H1 (cell line): ENCODE data around the gene ASTN2. TPM values are rescaled to one million over a fixed set of nuclear protein-coding genes. Genes with fewer than 3 reads are reported as not detected.

Experiments
- CTCF ChIA-PET: fragments of 300-600 bp; sonication (Branson Sonifier 250); formaldehyde crosslinking; loops from one replicate; lab custom pipeline; 2021; ENCODE audit not compliant: partially characterized antibody; lab: Charles Lee
- POLR2A ChIA-PET: fragments of 300-600 bp; sonication (Branson Sonifier 250); formaldehyde crosslinking; loops from one replicate; lab custom pipeline; 2021; ENCODE audit warnings: inconsistent platforms; ENCODE audit not compliant: partially characterized antibody; lab: Charles Lee
- DNase-seq, 2 experiments: peaks; one replicate each; pipeline versions ENCODE4 v3.0.0 to v3.0.0-alpha.2; 2010 to 2022; ENCODE audit warnings: low spot score in 2 of 2, low read depth in 1 of 2, mixed read lengths in 1 of 2
- FAIRE-seq: peaks from 2 replicates; lab custom pipeline; 2011; peaks lifted over from hg19 to GRCh38; lab: Jason Lieb, UNC
- H2AFZ ChIP-seq: 2 replicates; pipeline ENCODE4 v1.8.1; 2012; ENCODE audit warnings: low read length, inconsistent platforms
- H2AK5ac ChIP-seq: 2 replicates; pipeline ENCODE4 v1.6.1; 2013; ENCODE audit warnings: low read depth, low read length
- H2BK120ac ChIP-seq: replicated peaks from 2 replicates; pipeline ENCODE3; 2013; ENCODE audit warnings: low read depth, low read length, inconsistent platforms
- H2BK12ac ChIP-seq: 2 replicates; pipeline ENCODE4 v1.6.1; 2013; ENCODE audit warnings: low read depth, low read length
- H2BK15ac ChIP-seq: 2 replicates; pipeline ENCODE4 v1.6.1; 2013; ENCODE audit warnings: low read length
- H2BK20ac ChIP-seq: 2 replicates; pipeline ENCODE4 v1.6.1; 2013; ENCODE audit warnings: low read length
- H2BK5ac ChIP-seq: 2 replicates; pipeline ENCODE4 v1.6.1; 2013; ENCODE audit warnings: low read depth, low read length
- H3K14ac ChIP-seq: 2 replicates; pipeline ENCODE4 v1.6.1; 2013; ENCODE audit warnings: inconsistent platforms; ENCODE audit not compliant: insufficient read length
- H3K18ac ChIP-seq: 2 replicates; pipeline ENCODE4 v1.6.1; 2013; ENCODE audit warnings: low read length; ENCODE audit errors: extremely low read depth
- H3K23ac ChIP-seq: 2 replicates; pipeline ENCODE4 v1.6.1; 2013; ENCODE audit warnings: inconsistent platforms; ENCODE audit not compliant: insufficient read length
- H3K23me2 ChIP-seq: 2 replicates; pipeline ENCODE4 v1.6.1; 2013; ENCODE audit warnings: low read depth, low read length
- H3K27ac ChIP-seq: 2 replicates; pipeline ENCODE4 v1.6.1; 2011; ENCODE audit warnings: low read depth, low read length, inconsistent platforms
- H3K27me3 ChIP-seq, 4 experiments: replicated peaks in 1 of 4; 1 replicate in 1 of 4; 2 replicates in 3 of 4; pipeline versions ENCODE4 v1.6.1 to v1.8.1; 2011 to 2013; ENCODE audit warnings: low read length in 3 of 4, mild to moderate bottlenecking in 3 of 4, inconsistent platforms in 2 of 4, mixed read lengths in 2 of 4, moderate library complexity in 1 of 4; ENCODE audit not compliant: control insufficient read depth in 3 of 4, insufficient read depth in 3 of 4; ENCODE audit errors: extremely low read depth in 1 of 4
- H3K36me3 ChIP-seq, 4 experiments: 2 replicates each; pipeline versions ENCODE4 v1.6.1 to v1.8.1; 2011 to 2013; ENCODE audit warnings: mild to moderate bottlenecking in 4 of 4, low read length in 3 of 4, moderate library complexity in 2 of 4, control low read depth in 1 of 4, inconsistent platforms in 1 of 4; ENCODE audit not compliant: insufficient read depth in 4 of 4, control insufficient read depth in 2 of 4
- H3K4ac ChIP-seq: replicated peaks from 2 replicates; pipeline ENCODE3; 2013; ENCODE audit warnings: low read length, low read depth, mixed read lengths, inconsistent platforms; ENCODE audit not compliant: insufficient read length
- H3K4me1 ChIP-seq, 4 experiments: replicated peaks in 1 of 4; 1 replicate in 1 of 4; 2 replicates in 3 of 4; pipeline versions ENCODE4 v1.6.1 to v1.8.1; 2011 to 2013; ENCODE audit warnings: low read length in 3 of 4, inconsistent platforms in 2 of 4, mixed read lengths in 1 of 4; ENCODE audit not compliant: insufficient read depth in 4 of 4, control insufficient read depth in 3 of 4
- H3K4me2 ChIP-seq, 2 experiments: 2 replicates each; pipeline versions ENCODE4 v1.6.1 to v1.8.1; 2011 to 2013; ENCODE audit warnings: low read depth in 2 of 2, low read length in 2 of 2, control low read depth in 1 of 2, inconsistent platforms in 1 of 2, mild to moderate bottlenecking in 1 of 2; ENCODE audit not compliant: insufficient read depth in 1 of 2
- H3K4me3 ChIP-seq, 4 experiments: fragments of 200-600, 300-600 bp in 1 of 4; sonication (generic), shearing (Covaris generic), sonication (Bioruptor Twin) in 1 of 4; 2 replicates each; pipeline versions ENCODE4 v1.5.1 to v1.8.1; 2011 to 2016; ENCODE audit warnings: low read length in 4 of 4, low read depth in 3 of 4, control low read depth in 2 of 4, inconsistent platforms in 2 of 4, mild to moderate bottlenecking in 2 of 4, mixed read lengths in 1 of 4, moderate library complexity in 1 of 4; ENCODE audit not compliant: insufficient read depth in 2 of 4; ENCODE audit errors: extremely low read depth in 1 of 4
- H3K56ac ChIP-seq: replicated peaks from 2 replicates; pipeline ENCODE3; 2013; ENCODE audit warnings: low read depth, mild to moderate bottlenecking, mixed read lengths, low read length, inconsistent platforms; ENCODE audit not compliant: insufficient read length
- H3K79me1 ChIP-seq: 2 replicates; pipeline ENCODE4 v1.6.1; 2013; ENCODE audit warnings: low read depth, low read length, control low read depth
- H3K79me2 ChIP-seq, 2 experiments: 2 replicates each; pipeline versions ENCODE4 v1.6.1 to v1.8.1; 2012 to 2013; ENCODE audit warnings: low read length in 2 of 2, mild to moderate bottlenecking in 2 of 2, inconsistent platforms in 1 of 2; ENCODE audit not compliant: insufficient read depth in 2 of 2, control insufficient read depth in 1 of 2
- H3K9ac ChIP-seq, 4 experiments: replicated peaks in 1 of 4; 1 replicate in 1 of 4; 2 replicates in 3 of 4; pipeline versions ENCODE4 v1.6.1 to v1.8.1; 2011 to 2013; ENCODE audit warnings: low read depth in 3 of 4, low read length in 3 of 4, control low read depth in 2 of 4, mild to moderate bottlenecking in 2 of 4, moderate library complexity in 2 of 4, inconsistent platforms in 1 of 4; ENCODE audit errors: extremely low read depth in 1 of 4
- H3K9me3 ChIP-seq, 2 experiments: 2 replicates each; pipeline versions ENCODE4 v1.6.1 to v1.8.1; 2012 to 2013; ENCODE audit warnings: mild to moderate bottlenecking in 2 of 2, moderate library complexity in 2 of 2, control low read depth in 1 of 2, inconsistent platforms in 1 of 2, low read depth in 1 of 2, low read length in 1 of 2, mixed read lengths in 1 of 2; ENCODE audit not compliant: insufficient read depth in 2 of 2
- H4K20me1 ChIP-seq, 2 experiments: replicated peaks in 1 of 2; 2 replicates each; pipeline versions ENCODE3 to v1.8.1; 2011 to 2013; ENCODE audit warnings: inconsistent platforms in 2 of 2, low read length in 2 of 2, mild to moderate bottlenecking in 1 of 2; ENCODE audit not compliant: insufficient read depth in 2 of 2, control insufficient read depth in 1 of 2
- H4K5ac ChIP-seq: 2 replicates; pipeline ENCODE4 v1.6.1; 2013; ENCODE audit warnings: low read length, low read depth, mixed read lengths, inconsistent platforms; ENCODE audit not compliant: insufficient read length
- H4K8ac ChIP-seq: 2 replicates; pipeline ENCODE4 v1.8.0; 2013; ENCODE audit warnings: mild to moderate bottlenecking, moderate library complexity, low read length, inconsistent platforms; ENCODE audit not compliant: insufficient read depth; ENCODE audit errors: extremely low read depth
- H4K91ac ChIP-seq: replicated peaks from 2 replicates; pipeline ENCODE3; 2013; ENCODE audit warnings: low read length, mixed read lengths, inconsistent platforms; ENCODE audit not compliant: insufficient read length
- ASH2L ChIP-seq: fragments of 200-600, 300-600 bp; sonication (generic); IDR thresholded peaks from one replicate; pipeline ENCODE4 v1.7.1; 2017; ENCODE audit warnings: low read length
- CBX5 ChIP-seq: fragments of 300-800, 300-1000 bp; sonication (generic); IDR thresholded peaks from 2 replicates; pipeline ENCODE4 v1.7.1; 2016; ENCODE audit warnings: antibody characterized with exemption, low read length, low read depth
- CTBP2 ChIP-seq: IDR thresholded peaks from 2 replicates; pipeline ENCODE4 v1.7.0; 2011; ENCODE audit warnings: borderline replicate concordance, mild to moderate bottlenecking, moderate library complexity, mixed read lengths, low read length; ENCODE audit not compliant: insufficient read depth, insufficient read length
- EZH2 ChIP-seq: fragments of 200-600 bp; sonication (generic); IDR thresholded peaks from 2 replicates; pipeline ENCODE4 v1.7.1; 2012; ENCODE audit warnings: low read depth, mild to moderate bottlenecking, moderate library complexity, low read length, inconsistent platforms; ENCODE audit not compliant: severe bottlenecking
- JUN ChIP-seq: IDR thresholded peaks from 2 replicates; pipeline ENCODE4 v1.6.1; 2011; ENCODE audit warnings: low read depth, mild to moderate bottlenecking, improper control_type of control experiment, low read length
- JUND ChIP-seq: IDR thresholded peaks from 2 replicates; pipeline ENCODE4 v1.6.1; 2011; ENCODE audit warnings: mild to moderate bottlenecking, improper control_type of control experiment, low read length
- PHF8 ChIP-seq: fragments of 200-600 bp; sonication (generic); conservative IDR thresholded peaks from 2 replicates; pipeline ENCODE4 v1.7.1; 2012; ENCODE audit warnings: low read depth, mild to moderate bottlenecking, inconsistent platforms, low read length, moderate library complexity
- POU5F1 ChIP-seq: IDR thresholded peaks from 2 replicates; pipeline ENCODE4 v1.6.1; 2011; ENCODE audit warnings: low read depth, mild to moderate bottlenecking, low read length, moderate library complexity
- RXRA ChIP-seq: IDR thresholded peaks from 2 replicates; pipeline ENCODE4 v1.6.1; 2011; ENCODE audit warnings: low read depth, mild to moderate bottlenecking, low read length, moderate library complexity; ENCODE audit not compliant: insufficient read depth
- SIN3A ChIP-seq, 2 experiments: IDR thresholded peaks in 1 of 2; conservative IDR thresholded peaks in 1 of 2; 2 replicates each; pipeline ENCODE4 v1.6.1; 2011 to 2012; ENCODE audit warnings: low read length in 2 of 2, improper control_type of control experiment in 1 of 2, low read depth in 1 of 2, mild to moderate bottlenecking in 1 of 2
- SP1 ChIP-seq: IDR thresholded peaks from 2 replicates; pipeline ENCODE4 v1.6.1; 2011; ENCODE audit warnings: low read depth, low read length
- WGBS, 2 experiments: shearing (Covaris generic) in 1 of 2; methylation state at CpG; one replicate each; pipeline versions ENCODE4 v1.1.6 to v1.1.7; 2013 to 2015; ENCODE audit warnings: low lambda C conversion rate in 2 of 2, mixed read lengths in 2 of 2, inconsistent platforms in 1 of 2, low coverage in 1 of 2, missing lambda C conversion rate in 1 of 2; ENCODE audit not compliant: insufficient replicate concordance in 2 of 2, insufficient coverage in 1 of 2, insufficient read length in 1 of 2; ENCODE audit errors: extremely low coverage in 1 of 2, missing lambda C conversion rate in 1 of 2; 5-methylcytosine and 5-hydroxymethylcytosine counted together
- polyA plus RNA-seq, 7 experiments: library from polyadenylated mRNA; depleted of rRNA in 3 of 7; stranded (reverse) in 5 of 7; unstranded in 2 of 7; fragments of >200 nt in 5 of 7; fragments of 200-250 nt in 2 of 7; gene quantifications; 1 replicate in 5 of 7; 2 replicates in 1 of 7; 4 replicates in 1 of 7; pipeline versions ENCODE4 v1.2.1 to v1.2.3, GENCODE V29; 2011 to 2013; ENCODE audit warnings: missing spikeins in 2 of 7, mixed read lengths in 2 of 7
- total RNA-seq: library from RNA; stranded (reverse); fragmentation: NEBNext Ultra II Directional; extraction: Animal tissue kit (Norgen Biotek cat#: 25700); gene quantifications from 2 replicates; pipeline ENCODE4 v1.2.1, GENCODE V29; 2021
- TF ChIP-seq, protein P1 (sequence below): IDR thresholded peaks from 2 replicates; pipeline ENCODE4 v1.6.1; 2011; ENCODE audit warnings: low read length, improper control_type of control experiment

Gene ASTN2
- total and polyA plus RNA-seq, 2 of the 8 experiments (the other 6 are each of a cell fraction or from before 2014, with no cell fraction given) = 8.2 to 13.7 TPM

DNA sequence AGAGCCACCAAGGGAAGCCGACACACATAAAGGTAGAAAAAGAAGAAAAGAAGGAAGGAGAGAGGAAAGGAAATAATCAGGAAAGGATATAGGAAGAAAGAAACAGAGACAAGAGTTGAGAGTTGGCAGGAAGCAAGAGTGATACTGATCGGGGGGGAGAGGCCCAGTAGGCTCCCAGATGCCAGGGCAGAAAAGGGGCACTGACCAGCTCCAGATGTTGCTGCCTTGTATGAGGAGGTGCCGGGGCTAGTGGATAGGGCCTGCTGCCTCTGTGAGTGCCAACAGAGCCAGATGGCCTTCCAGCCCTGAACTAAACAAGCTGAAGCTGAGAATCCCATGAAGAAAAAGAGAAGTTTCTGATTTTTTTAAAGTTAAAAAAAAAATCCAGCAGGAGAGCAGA, 809.8 kb downstream of the ASTN2 start:
- Histone ChIP-seq H2BK5ac (no peak overlapping the region), H3K18ac (no peak overlapping the region), H4K8ac (no peak overlapping the region), H3K4me3 (no peak overlapping the region), H3K14ac (no peak overlapping the region), H3K23ac (no peak overlapping the region), H3K23me2 (no peaks in the 10 kb centered on the region), H2BK12ac (no peak overlapping the region), H2AK5ac (no peak overlapping the region), H4K20me1 (no peaks in the 10 kb centered on the region), H3K9me3 (no peaks in the 10 kb centered on the region), H3K9ac (no peak overlapping the region), H3K4ac (no peak overlapping the region), H3K56ac (no peak overlapping the region), H3K27me3 (no peaks in the 10 kb centered on the region), H2AFZ (no peak overlapping the region), H3K36me3 (no peaks in the 10 kb centered on the region), H3K79me2 (no peaks in the 10 kb centered on the region), H2BK15ac (no peak overlapping the region), H4K91ac (no peak overlapping the region), H3K27ac (no peak overlapping the region), H2BK120ac (no peak overlapping the region), H3K79me1 (no peaks in the 10 kb centered on the region), H3K4me1 (peaks cover 0 to 6% (median 0%) of the 10 kb centered on the region in 4 experiments; a peak in 1 of 7 replicates), H2BK20ac (no peak overlapping the region), H4K5ac (no peak overlapping the region), H3K4me2 (no peak overlapping the region)
- FAIRE-seq = no peak
- CTCF ChIA-PET = interaction anchor here (0.8 to 7.1 kb wide), 8 partner anchors 10 to 465 kb away, joined by 3 to 64 read pairs (median 3); no protein-coding TSS in a partner anchor
- 90% methylated on average over 3 of the region's 3 CpGs; no CpG with 5 or more reads in 1 of the 2 experiments for WGBS, 2 experiments
- no peak for DNase-seq
- POLR2A ChIA-PET = interaction anchor here (1.1 kb wide), 1 partner anchor 11 kb away, joined by 4 read pairs; no protein-coding TSS in a partner anchor
- no peak for TF ChIP-seq CBX5
- no peak for TF ChIP-seq ASH2L
- no peak for TF ChIP-seq SP1
- TF ChIP-seq SIN3A (conservative IDR thresholded peaks at IDR 0.05 in 1 of 2, IDR thresholded peaks at IDR 0.05 in 1 of 2; ENCODE audit: low read depth in 1 of 2, low read length in 2 of 2) = no peak
- no peak for TF ChIP-seq PHF8
- TF ChIP-seq RXRA = no peak
- TF ChIP-seq JUN = no peak
- TF ChIP-seq, protein P1, sequence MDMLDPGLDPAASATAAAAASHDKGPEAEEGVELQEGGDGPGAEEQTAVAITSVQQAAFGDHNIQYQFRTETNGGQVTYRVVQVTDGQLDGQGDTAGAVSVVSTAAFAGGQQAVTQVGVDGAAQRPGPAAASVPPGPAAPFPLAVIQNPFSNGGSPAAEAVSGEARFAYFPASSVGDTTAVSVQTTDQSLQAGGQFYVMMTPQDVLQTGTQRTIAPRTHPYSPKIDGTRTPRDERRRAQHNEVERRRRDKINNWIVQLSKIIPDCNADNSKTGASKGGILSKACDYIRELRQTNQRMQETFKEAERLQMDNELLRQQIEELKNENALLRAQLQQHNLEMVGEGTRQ = no peak
- no peak for TF ChIP-seq EZH2
- no peak for TF ChIP-seq POU5F1
- no peak for TF ChIP-seq CTBP2
- TF ChIP-seq JUND = no peak
